Liver (tissue), 9 donors: ENCODE results near the gene LAT. TPM values are rescaled to one million over a fixed set of nuclear protein-coding genes. Genes with fewer than 3 reads are reported as not detected.

Source experiments
- DNase-seq: peaks from one replicate; pipeline ENCODE4 v3.0.0-alpha.2; 2017; ENCODE audit warnings: low spot score
- H3K27ac ChIP-seq, 2 donors: one replicate each; pipeline ENCODE4 v1.7.0; 2013; ENCODE audit warnings: inconsistent platforms in 2 of 2, low read length in 2 of 2, control low read depth in 1 of 2, low read depth in 1 of 2, mild to moderate bottlenecking in 1 of 2
- H3K27me3 ChIP-seq, 4 donors: one replicate each; pipeline versions ENCODE4 v1.6.1 to v1.7.0; 2013; ENCODE audit warnings: low read length in 3 of 4, inconsistent platforms in 1 of 4, mild to moderate bottlenecking in 1 of 4, moderate library complexity in 1 of 4; ENCODE audit not compliant: control insufficient read depth in 4 of 4, insufficient read depth in 4 of 4
- H3K36me3 ChIP-seq, 4 donors: one replicate each; pipeline versions ENCODE4 v1.6.1 to v1.7.0; 2013; ENCODE audit warnings: low read length in 3 of 4, mild to moderate bottlenecking in 3 of 4, low read depth in 1 of 4, moderate library complexity in 1 of 4; ENCODE audit not compliant: control insufficient read depth in 4 of 4, insufficient read depth in 3 of 4
- H3K4me1 ChIP-seq, 4 donors: one replicate each; pipeline versions ENCODE4 v1.6.1 to v1.7.0; 2013; ENCODE audit warnings: low read length in 3 of 4, mild to moderate bottlenecking in 3 of 4, moderate library complexity in 1 of 4; ENCODE audit not compliant: control insufficient read depth in 4 of 4, insufficient read depth in 4 of 4
- H3K4me3 ChIP-seq, 3 donors: one replicate each; pipeline versions ENCODE4 v1.6.1 to v1.7.0; 2013; ENCODE audit warnings: low read length in 3 of 3, control low read depth in 1 of 3, low read depth in 1 of 3, mild to moderate bottlenecking in 1 of 3
- H3K9ac ChIP-seq, 2 donors: one replicate each; pipeline ENCODE4 v1.7.0; 2013; ENCODE audit warnings: low read length in 2 of 2, mild to moderate bottlenecking in 2 of 2, moderate library complexity in 2 of 2, control low read depth in 1 of 2, low read depth in 1 of 2
- H3K9me3 ChIP-seq, 4 donors: one replicate each; pipeline versions ENCODE4 v1.6.1 to v1.7.0; 2013; ENCODE audit warnings: low read length in 3 of 4; ENCODE audit not compliant: control insufficient read depth in 4 of 4
- EGR1 ChIP-seq, 2 donors: IDR thresholded peaks; 2 replicates each; pipeline ENCODE4 v1.6.1; 2016 to 2018; ENCODE audit warnings: antibody characterized with exemption in 2 of 2, low read depth in 2 of 2
- FOXA2 ChIP-seq: IDR thresholded peaks from 2 replicates; pipeline ENCODE4 v1.6.1; 2016; ENCODE audit warnings: antibody characterized with exemption
- GABPA ChIP-seq, 2 donors: IDR thresholded peaks in 1 of 2; conservative IDR thresholded peaks in 1 of 2; 2 replicates each; pipeline ENCODE4 v1.6.1; 2016; ENCODE audit warnings: antibody characterized with exemption in 2 of 2, mild to moderate bottlenecking in 1 of 2, moderate library complexity in 1 of 2
- HNF4A ChIP-seq, 2 donors: conservative IDR thresholded peaks; 2 replicates each; pipeline ENCODE4 v1.6.1; 2016; ENCODE audit warnings: antibody characterized with exemption in 2 of 2, mild to moderate bottlenecking in 2 of 2
- HNF4G ChIP-seq: IDR thresholded peaks from 2 replicates; pipeline ENCODE4 v1.6.1; 2016; ENCODE audit warnings: antibody characterized with exemption
- JUND ChIP-seq, 2 donors: IDR thresholded peaks; 2 replicates each; pipeline ENCODE4 v1.6.1; 2016; ENCODE audit warnings: antibody characterized with exemption in 2 of 2
- RAD21 ChIP-seq, 2 donors: IDR thresholded peaks; 2 replicates each; pipeline ENCODE4 v1.6.1; 2016; ENCODE audit warnings: antibody characterized with exemption in 2 of 2, mild to moderate bottlenecking in 2 of 2
- SP1 ChIP-seq: IDR thresholded peaks from 2 replicates; pipeline ENCODE4 v1.6.1; 2018; ENCODE audit warnings: antibody characterized with exemption, mild to moderate bottlenecking
- TAF1 ChIP-seq: conservative IDR thresholded peaks from 2 replicates; pipeline ENCODE4 v1.6.1; 2016; ENCODE audit warnings: antibody characterized with exemption, mild to moderate bottlenecking
- WGBS: extraction: QIAGEN DNeasy Blood & Tissue Kit; methylation state at CpG from one replicate; pipeline ENCODE4 v1.1.7; 2013; 5-methylcytosine and 5-hydroxymethylcytosine counted together
- polyA plus RNA-seq, 2 donors: library from polyadenylated mRNA; stranded (reverse) in 1 of 2; unstranded in 1 of 2; fragments of 200-250 nt in 1 of 2; fragments of >200 nt in 1 of 2; fragmentation: Nextera tagmentation in 1 of 2; extraction: Ambion mirVana in 1 of 2; gene quantifications; one replicate each; pipeline versions ENCODE4 v1.2.1 to v1.2.3, GENCODE V29; 2013 to 2015
- total RNA-seq, 2 donors: library from RNA; depleted of rRNA; stranded (reverse); fragments of >200 nt; gene quantifications; one replicate each; pipeline ENCODE4 v1.2.3, GENCODE V29; 2014
- TF ChIP-seq, protein P1 (sequence below): IDR thresholded peaks from 2 replicates; pipeline ENCODE4 v1.6.1; 2016; ENCODE audit warnings: antibody characterized with exemption, mild to moderate bottlenecking
- TF ChIP-seq, protein P2 (sequence below): IDR thresholded peaks from 2 replicates; pipeline ENCODE4 v1.6.1; 2016; ENCODE audit warnings: antibody characterized with exemption
- TF ChIP-seq, protein P3 (sequence below): IDR thresholded peaks from 2 replicates; pipeline ENCODE4 v1.6.1; 2016; ENCODE audit warnings: antibody characterized with exemption
- TF ChIP-seq, protein P4 (sequence below): fragments of 150-350 bp; IDR thresholded peaks from 2 replicates; pipeline ENCODE4 v1.5.1; 2017; ENCODE audit warnings: improper control_type of control experiment, low read depth, low read length; ENCODE audit not compliant: missing input control
- donor health status: healthy.
- donor health status: healthy.
- donor health status: healthy.
- donor health status: healthy.
- donor health status: healthy.

Gene LAT
- total and polyA plus RNA-seq, 4 donors: 1.3 to 2.3 (median 1.6) TPM

DNA sequence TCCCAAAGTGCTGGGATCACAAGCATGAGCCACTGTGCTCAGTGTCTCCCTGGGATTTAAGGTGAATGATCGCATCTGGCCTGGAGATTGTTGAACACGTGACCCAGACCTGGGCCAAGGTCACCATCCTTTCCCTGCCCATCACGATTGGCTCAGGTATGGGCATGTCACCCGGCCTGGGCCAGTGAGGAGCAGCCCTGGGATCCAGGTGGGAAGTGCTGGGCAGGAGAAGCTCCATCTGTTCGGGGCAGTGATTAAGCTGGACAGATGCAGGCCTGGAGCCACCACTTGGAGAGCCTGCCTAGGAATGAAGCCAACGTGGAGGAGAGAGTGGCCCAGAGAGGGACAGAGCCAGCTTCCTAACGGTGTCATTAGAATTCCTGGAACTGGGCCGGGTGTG lies 6.8 kb downstream of the LAT start:
- TF ChIP-seq RAD21 (IDR thresholded peaks at IDR 0.05): no peak
- TF ChIP-seq, protein P1, sequence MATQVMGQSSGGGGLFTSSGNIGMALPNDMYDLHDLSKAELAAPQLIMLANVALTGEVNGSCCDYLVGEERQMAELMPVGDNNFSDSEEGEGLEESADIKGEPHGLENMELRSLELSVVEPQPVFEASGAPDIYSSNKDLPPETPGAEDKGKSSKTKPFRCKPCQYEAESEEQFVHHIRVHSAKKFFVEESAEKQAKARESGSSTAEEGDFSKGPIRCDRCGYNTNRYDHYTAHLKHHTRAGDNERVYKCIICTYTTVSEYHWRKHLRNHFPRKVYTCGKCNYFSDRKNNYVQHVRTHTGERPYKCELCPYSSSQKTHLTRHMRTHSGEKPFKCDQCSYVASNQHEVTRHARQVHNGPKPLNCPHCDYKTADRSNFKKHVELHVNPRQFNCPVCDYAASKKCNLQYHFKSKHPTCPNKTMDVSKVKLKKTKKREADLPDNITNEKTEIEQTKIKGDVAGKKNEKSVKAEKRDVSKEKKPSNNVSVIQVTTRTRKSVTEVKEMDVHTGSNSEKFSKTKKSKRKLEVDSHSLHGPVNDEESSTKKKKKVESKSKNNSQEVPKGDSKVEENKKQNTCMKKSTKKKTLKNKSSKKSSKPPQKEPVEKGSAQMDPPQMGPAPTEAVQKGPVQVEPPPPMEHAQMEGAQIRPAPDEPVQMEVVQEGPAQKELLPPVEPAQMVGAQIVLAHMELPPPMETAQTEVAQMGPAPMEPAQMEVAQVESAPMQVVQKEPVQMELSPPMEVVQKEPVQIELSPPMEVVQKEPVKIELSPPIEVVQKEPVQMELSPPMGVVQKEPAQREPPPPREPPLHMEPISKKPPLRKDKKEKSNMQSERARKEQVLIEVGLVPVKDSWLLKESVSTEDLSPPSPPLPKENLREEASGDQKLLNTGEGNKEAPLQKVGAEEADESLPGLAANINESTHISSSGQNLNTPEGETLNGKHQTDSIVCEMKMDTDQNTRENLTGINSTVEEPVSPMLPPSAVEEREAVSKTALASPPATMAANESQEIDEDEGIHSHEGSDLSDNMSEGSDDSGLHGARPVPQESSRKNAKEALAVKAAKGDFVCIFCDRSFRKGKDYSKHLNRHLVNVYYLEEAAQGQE: no peak
- TF ChIP-seq, protein P2, sequence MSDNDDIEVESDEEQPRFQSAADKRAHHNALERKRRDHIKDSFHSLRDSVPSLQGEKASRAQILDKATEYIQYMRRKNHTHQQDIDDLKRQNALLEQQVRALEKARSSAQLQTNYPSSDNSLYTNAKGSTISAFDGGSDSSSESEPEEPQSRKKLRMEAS: no peak
- DNase-seq: no peak
- 60% methylated on average over 8 of the region's 8 CpGs for WGBS
- H3K4me1 ChIP-seq: no peaks in the 10 kb centered on the region
- peaks cover 0 to 17% (median 0%) of the 10 kb centered on the region in 4 donors for H3K36me3 ChIP-seq
- H3K9me3 ChIP-seq: peaks cover 0 to 3% (median 0%) of the 10 kb centered on the region in 4 donors
- H3K27ac ChIP-seq: no peak overlapping the region
- no peak overlapping the region for H3K4me3 ChIP-seq
- no peak overlapping the region for H3K9ac ChIP-seq
- no peaks in the 10 kb centered on the region for H3K27me3 ChIP-seq

DNA sequence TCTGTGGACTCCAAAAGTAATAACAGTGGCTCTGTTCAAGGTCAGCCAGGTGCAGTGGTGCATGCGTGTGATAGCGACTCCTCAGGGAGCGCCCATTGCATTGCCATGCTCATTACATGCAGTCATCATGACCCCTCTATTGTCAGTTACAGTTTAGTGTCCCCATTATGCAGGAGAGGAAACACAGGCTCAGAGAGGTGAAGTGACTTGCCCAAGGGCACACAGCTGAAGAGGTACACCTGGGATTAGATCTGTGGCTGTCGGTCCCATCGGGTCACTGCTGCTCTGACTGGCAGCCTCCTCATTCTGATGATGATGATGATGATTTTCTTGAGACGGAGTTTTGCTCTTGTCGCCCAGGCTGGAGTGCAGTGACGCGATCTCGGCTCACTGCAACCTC lies 7.6 kb downstream of the LAT start:
- no peak for DNase-seq
- TF ChIP-seq FOXA2 (no peak), HNF4A (conservative IDR thresholded peaks at IDR 0.05) (no peak)
- H3K27ac ChIP-seq: no peak overlapping the region
- H3K9me3 ChIP-seq: no peaks in the 10 kb centered on the region
- H3K27me3 ChIP-seq: no peaks in the 10 kb centered on the region
- H3K36me3 ChIP-seq: peaks cover 0 to 9% (median 0%) of the 10 kb centered on the region in 4 donors
- no peaks in the 10 kb centered on the region for H3K4me1 ChIP-seq
- H3K9ac ChIP-seq: no peak overlapping the region
- no peak overlapping the region for H3K4me3 ChIP-seq
- 93% methylated on average over 10 of the region's 10 CpGs for WGBS

DNA sequence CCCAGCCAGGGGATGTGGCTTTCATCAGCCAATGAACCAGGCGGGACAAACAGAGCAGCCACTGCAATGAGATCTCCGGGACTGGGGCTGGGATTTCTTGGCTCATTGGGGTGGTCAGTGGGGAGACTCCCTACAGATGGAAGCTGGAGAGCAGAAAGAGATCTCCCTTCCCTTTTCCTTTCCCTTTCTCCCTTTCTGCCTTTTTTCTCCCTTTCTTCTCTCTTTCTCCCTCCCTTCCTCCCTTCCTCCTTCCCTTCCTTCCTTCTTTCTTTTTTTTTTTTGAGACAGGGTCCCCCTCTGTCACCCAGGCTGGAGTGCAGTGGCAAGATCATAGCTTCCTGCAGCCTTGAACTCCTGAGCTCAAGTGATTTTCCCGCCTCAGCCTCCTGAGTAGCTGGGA lies 14.0 kb downstream of the LAT start:
- Histone ChIP-seq H3K27ac (no peak overlapping the region), H3K27me3 (no peaks in the 10 kb centered on the region), H3K9me3 (no peaks in the 10 kb centered on the region), H3K36me3 (no peaks in the 10 kb centered on the region), H3K4me1 (no peaks in the 10 kb centered on the region), H3K4me3 (no peak overlapping the region), H3K9ac (no peak overlapping the region)
- TF ChIP-seq RAD21 (IDR thresholded peaks at IDR 0.05): no peak
- no peak for TF ChIP-seq SP1
- TF ChIP-seq GABPA (IDR thresholded peaks at IDR 0.05 in 1 of 2, conservative IDR thresholded peaks at IDR 0.05 in 1 of 2): no peak
- TF ChIP-seq JUND (IDR thresholded peaks at IDR 0.05): no peak
- no peak for TF ChIP-seq FOXA2
- TF ChIP-seq HNF4G: no peak
- TF ChIP-seq, protein P3, sequence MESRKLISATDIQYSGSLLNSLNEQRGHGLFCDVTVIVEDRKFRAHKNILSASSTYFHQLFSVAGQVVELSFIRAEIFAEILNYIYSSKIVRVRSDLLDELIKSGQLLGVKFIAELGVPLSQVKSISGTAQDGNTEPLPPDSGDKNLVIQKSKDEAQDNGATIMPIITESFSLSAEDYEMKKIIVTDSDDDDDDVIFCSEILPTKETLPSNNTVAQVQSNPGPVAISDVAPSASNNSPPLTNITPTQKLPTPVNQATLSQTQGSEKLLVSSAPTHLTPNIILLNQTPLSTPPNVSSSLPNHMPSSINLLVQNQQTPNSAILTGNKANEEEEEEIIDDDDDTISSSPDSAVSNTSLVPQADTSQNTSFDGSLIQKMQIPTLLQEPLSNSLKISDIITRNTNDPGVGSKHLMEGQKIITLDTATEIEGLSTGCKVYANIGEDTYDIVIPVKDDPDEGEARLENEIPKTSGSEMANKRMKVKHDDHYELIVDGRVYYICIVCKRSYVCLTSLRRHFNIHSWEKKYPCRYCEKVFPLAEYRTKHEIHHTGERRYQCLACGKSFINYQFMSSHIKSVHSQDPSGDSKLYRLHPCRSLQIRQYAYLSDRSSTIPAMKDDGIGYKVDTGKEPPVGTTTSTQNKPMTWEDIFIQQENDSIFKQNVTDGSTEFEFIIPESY: no peak
- no peak for TF ChIP-seq TAF1
- TF ChIP-seq, protein P4, sequence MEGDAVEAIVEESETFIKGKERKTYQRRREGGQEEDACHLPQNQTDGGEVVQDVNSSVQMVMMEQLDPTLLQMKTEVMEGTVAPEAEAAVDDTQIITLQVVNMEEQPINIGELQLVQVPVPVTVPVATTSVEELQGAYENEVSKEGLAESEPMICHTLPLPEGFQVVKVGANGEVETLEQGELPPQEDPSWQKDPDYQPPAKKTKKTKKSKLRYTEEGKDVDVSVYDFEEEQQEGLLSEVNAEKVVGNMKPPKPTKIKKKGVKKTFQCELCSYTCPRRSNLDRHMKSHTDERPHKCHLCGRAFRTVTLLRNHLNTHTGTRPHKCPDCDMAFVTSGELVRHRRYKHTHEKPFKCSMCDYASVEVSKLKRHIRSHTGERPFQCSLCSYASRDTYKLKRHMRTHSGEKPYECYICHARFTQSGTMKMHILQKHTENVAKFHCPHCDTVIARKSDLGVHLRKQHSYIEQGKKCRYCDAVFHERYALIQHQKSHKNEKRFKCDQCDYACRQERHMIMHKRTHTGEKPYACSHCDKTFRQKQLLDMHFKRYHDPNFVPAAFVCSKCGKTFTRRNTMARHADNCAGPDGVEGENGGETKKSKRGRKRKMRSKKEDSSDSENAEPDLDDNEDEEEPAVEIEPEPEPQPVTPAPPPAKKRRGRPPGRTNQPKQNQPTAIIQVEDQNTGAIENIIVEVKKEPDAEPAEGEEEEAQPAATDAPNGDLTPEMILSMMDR: no peak
- no peak for TF ChIP-seq EGR1 (IDR thresholded peaks at IDR 0.05; ENCODE audit: low read depth in 2 of 2)
- no peak for DNase-seq
- 83% methylated on average over 3 of the region's 3 CpGs for WGBS
